ENCODE data around the gene LSS.

Gene LSS

GRCh38 chr21:46250146-46250725 is 21.7 kb upstream of the LSS start:
- H3K4me2 ChIP-seq (ENCODE audit: low read depth, low read length, poor library complexity, severe bottlenecking) = peak overlapping the region; percentile 3
- H2AFZ ChIP-seq (ENCODE audit: low read length) = no peak overlapping the region
- H3F3A ChIP-seq (ENCODE audit: low read depth) = peaks cover 10% of the 10 kb centered on the region
- peaks cover 69% of the 10 kb centered on the region; the same call in 1 of the 2 replicates for H3K36me3 ChIP-seq (ENCODE audit: insufficient read depth, low read length)
- no peaks in the 10 kb centered on the region for H3K79me2 ChIP-seq (ENCODE audit: insufficient read depth, low read length)
- H3K9ac ChIP-seq (ENCODE audit: low read depth, low read length, poor library complexity, severe bottlenecking) = no peak overlapping the region
- H3K27me3 ChIP-seq (ENCODE audit: insufficient read depth, low read length, poor library complexity, severe bottlenecking) = no peaks in the 10 kb centered on the region
- peaks cover 31% of the 10 kb centered on the region for H3K4me1 ChIP-seq (ENCODE audit: insufficient read depth, low read length, poor library complexity, severe bottlenecking)
- TF ChIP-seq EZH2phosphoT487 (IDR thresholded peaks at IDR 0.05; ENCODE audit: borderline replicate concordance) = no peak
- no peak for TF ChIP-seq CTCF (conservative IDR thresholded peaks at IDR 0.05; ENCODE audit: low read length)
- H3K4me3 ChIP-seq (ENCODE audit: low read length, poor library complexity, severe bottlenecking) = no peak overlapping the region
- H4K20me1 ChIP-seq (ENCODE audit: insufficient read depth, low read length, poor library complexity, severe bottlenecking) = no peaks in the 10 kb centered on the region
- H3K9me2 ChIP-seq (replicated peaks; ENCODE audit: low read depth, low read length) = no peaks in the 10 kb centered on the region
- H3K9me3 ChIP-seq (ENCODE audit: insufficient read depth, low read depth, low read length) = no peaks in the 10 kb centered on the region

- H3F3A ChIP-seq (ENCODE audit: low read depth) = no peaks in the 10 kb centered on the region
- H3K4me2 ChIP-seq (ENCODE audit: low read depth, low read length, poor library complexity, severe bottlenecking) = no peak overlapping the region
- H4K20me1 ChIP-seq (ENCODE audit: insufficient read depth, low read length, poor library complexity, severe bottlenecking) = no peaks in the 10 kb centered on the region
- H3K9me3 ChIP-seq (ENCODE audit: insufficient read depth, low read depth, low read length) = no peaks in the 10 kb centered on the region
- no peaks in the 10 kb centered on the region for H3K9me2 ChIP-seq (replicated peaks; ENCODE audit: low read depth, low read length)
- peaks cover 18% of the 10 kb centered on the region for H3K4me1 ChIP-seq (ENCODE audit: insufficient read depth, low read length, poor library complexity, severe bottlenecking)
- no peak overlapping the region for H2AFZ ChIP-seq (ENCODE audit: low read length)
- no peak for TF ChIP-seq CTCF (conservative IDR thresholded peaks at IDR 0.05; ENCODE audit: low read length)
- no peak for TF ChIP-seq EZH2phosphoT487 (IDR thresholded peaks at IDR 0.05; ENCODE audit: borderline replicate concordance)
- no peak overlapping the region for H3K9ac ChIP-seq (ENCODE audit: low read depth, low read length, poor library complexity, severe bottlenecking)
- H3K36me3 ChIP-seq (ENCODE audit: insufficient read depth, low read length) = peaks cover 80% of the 10 kb centered on the region; the same call in 1 of the 2 replicates
- no peaks in the 10 kb centered on the region for H3K27me3 ChIP-seq (ENCODE audit: insufficient read depth, low read length, poor library complexity, severe bottlenecking)
- H3K79me2 ChIP-seq (ENCODE audit: insufficient read depth, low read length) = no peaks in the 10 kb centered on the region
- no peak overlapping the region for H3K4me3 ChIP-seq (ENCODE audit: low read length, poor library complexity, severe bottlenecking)
Measured at GRCh38 chr21:46248827-46249226, 20.3 kb upstream of the LSS start.

GRCh38 chr21:46248422-46248782 is 19.8 kb upstream of the LSS start:
- TF ChIP-seq EZH2phosphoT487 (IDR thresholded peaks at IDR 0.05; ENCODE audit: borderline replicate concordance) (no peak), CTCF (conservative IDR thresholded peaks at IDR 0.05; ENCODE audit: low read length) (no peak)
- H3K79me2 ChIP-seq (ENCODE audit: insufficient read depth, low read length) = no peaks in the 10 kb centered on the region
- H2AFZ ChIP-seq (ENCODE audit: low read length) = no peak overlapping the region
- peaks cover 20% of the 10 kb centered on the region for H3K4me1 ChIP-seq (ENCODE audit: insufficient read depth, low read length, poor library complexity, severe bottlenecking)
- H3K9me2 ChIP-seq (replicated peaks; ENCODE audit: low read depth, low read length) = no peaks in the 10 kb centered on the region
- no peaks in the 10 kb centered on the region for H3K27me3 ChIP-seq (ENCODE audit: insufficient read depth, low read length, poor library complexity, severe bottlenecking)
- H3F3A ChIP-seq (ENCODE audit: low read depth) = no peaks in the 10 kb centered on the region
- no peak overlapping the region for H3K4me2 ChIP-seq (ENCODE audit: low read depth, low read length, poor library complexity, severe bottlenecking)
- no peak overlapping the region for H3K4me3 ChIP-seq (ENCODE audit: low read length, poor library complexity, severe bottlenecking)
- H4K20me1 ChIP-seq (ENCODE audit: insufficient read depth, low read length, poor library complexity, severe bottlenecking) = no peaks in the 10 kb centered on the region
- H3K9ac ChIP-seq (ENCODE audit: low read depth, low read length, poor library complexity, severe bottlenecking) = no peak overlapping the region
- peaks cover 84% of the 10 kb centered on the region; the same call in 1 of the 2 replicates for H3K36me3 ChIP-seq (ENCODE audit: insufficient read depth, low read length)
- H3K9me3 ChIP-seq (ENCODE audit: insufficient read depth, low read depth, low read length) = no peaks in the 10 kb centered on the region
